ACC112 (cell line): ENCODE results near the gene BTG2.

ENCODE experiments used
- H2AFZ ChIP-seq: fragments of 200-600 bp; sonication (generic); one replicate; pipeline ENCODE4 v1.6.0; 2017; ENCODE audit warnings: antibody characterized with exemption, low read length; ENCODE audit not compliant: unreplicated experiment
- H3K27ac ChIP-seq: fragments of 200-600 bp; sonication (generic); 2 replicates; pipeline ENCODE4 v1.5.1; 2014; ENCODE audit warnings: low read depth, mild to moderate bottlenecking, antibody characterized with exemption, low read length, moderate library complexity
- H3K27me3 ChIP-seq: fragments of 200-600 bp; sonication (generic); 2 replicates; pipeline ENCODE4 v1.6.1; 2014; ENCODE audit warnings: mild to moderate bottlenecking, antibody characterized with exemption, low read length, moderate library complexity, mixed read lengths; ENCODE audit not compliant: insufficient read depth
- H3K36me3 ChIP-seq: fragments of 200-600 bp; sonication (generic); 2 replicates; pipeline ENCODE4 v1.6.1; 2016; ENCODE audit warnings: mild to moderate bottlenecking, antibody characterized with exemption, low read length, moderate library complexity, mixed read lengths; ENCODE audit not compliant: insufficient read depth
- H3K4me1 ChIP-seq: fragments of 200-600 bp; sonication (generic); one replicate; pipeline ENCODE4 v1.6.1; 2016; ENCODE audit warnings: low read length, mixed read lengths; ENCODE audit not compliant: insufficient read depth, unreplicated experiment, control insufficient read depth
- H3K4me3 ChIP-seq: fragments of 200-600 bp; sonication (generic); 2 replicates; pipeline ENCODE4 v1.5.1; 2014; ENCODE audit warnings: mild to moderate bottlenecking, low read depth, low read length
- H3K79me2 ChIP-seq: fragments of 200-600 bp; sonication (generic); one replicate; pipeline ENCODE4 v1.6.0; 2016; ENCODE audit warnings: low read length; ENCODE audit not compliant: control insufficient read depth, unreplicated experiment, insufficient read depth

Gene BTG2

GRCh38 chr1:203286161-203286984 is 18.9 kb upstream of the BTG2 start:
- H3K4me3 ChIP-seq = no peak overlapping the region
- H3K4me1 ChIP-seq = peaks cover 11% of the 10 kb centered on the region
- no peaks in the 10 kb centered on the region for H3K79me2 ChIP-seq
- H3K27me3 ChIP-seq = peaks cover 8% of the 10 kb centered on the region; the same call in 1 of the 2 replicates
- no peak overlapping the region for H3K27ac ChIP-seq
- no peak overlapping the region for H2AFZ ChIP-seq
- no peaks in the 10 kb centered on the region for H3K36me3 ChIP-seq

- Histone ChIP-seq H3K4me1 (peaks cover 11% of the 10 kb centered on the region), H2AFZ (no peak overlapping the region), H3K36me3 (no peaks in the 10 kb centered on the region), H3K4me3 (no peak overlapping the region), H3K27ac (no peak overlapping the region), H3K27me3 (peaks cover 8% of the 10 kb centered on the region; the same call in 1 of the 2 replicates), H3K79me2 (no peaks in the 10 kb centered on the region)
Observed at GRCh38 chr1:203287109-203287893, 18.0 kb upstream of the BTG2 start.

DNA sequence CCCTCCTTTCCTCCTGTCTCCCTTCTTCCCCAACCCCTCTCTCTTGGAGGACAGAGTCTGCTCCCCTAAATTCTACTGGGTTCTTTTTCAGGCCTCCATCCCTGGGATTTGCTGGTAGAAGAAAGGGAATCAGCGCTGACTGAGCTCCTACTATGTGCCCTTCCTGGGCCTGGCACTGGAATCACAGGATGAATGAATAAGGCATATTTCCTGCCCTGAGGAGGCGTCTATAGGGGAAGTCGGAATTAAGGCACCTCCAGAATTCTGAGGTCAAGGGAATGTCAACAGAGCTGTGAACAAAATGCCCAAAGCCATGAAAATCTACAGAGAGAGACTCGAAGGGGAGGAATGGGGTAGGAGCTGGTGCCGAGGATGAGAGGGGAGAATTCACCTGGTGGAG is 17.4 kb upstream of the BTG2 start:
- peaks cover 11% of the 10 kb centered on the region for H3K4me1 ChIP-seq
- no peak overlapping the region for H3K4me3 ChIP-seq
- H3K36me3 ChIP-seq = no peaks in the 10 kb centered on the region
- no peaks in the 10 kb centered on the region for H3K79me2 ChIP-seq
- peaks cover 8% of the 10 kb centered on the region; the same call in 1 of the 2 replicates for H3K27me3 ChIP-seq
- no peak overlapping the region for H2AFZ ChIP-seq
- H3K27ac ChIP-seq = no peak overlapping the region

GRCh38 chr1:203288400-203288799 is 16.9 kb upstream of the BTG2 start:
- H3K4me3 ChIP-seq = no peak overlapping the region
- no peaks in the 10 kb centered on the region for H3K36me3 ChIP-seq
- no peaks in the 10 kb centered on the region for H3K79me2 ChIP-seq
- no peak overlapping the region for H3K27ac ChIP-seq
- no peak overlapping the region for H2AFZ ChIP-seq
- peaks cover 10% of the 10 kb centered on the region; the same call in 1 of the 2 replicates for H3K27me3 ChIP-seq
- H3K4me1 ChIP-seq = peaks cover 11% of the 10 kb centered on the region

DNA sequence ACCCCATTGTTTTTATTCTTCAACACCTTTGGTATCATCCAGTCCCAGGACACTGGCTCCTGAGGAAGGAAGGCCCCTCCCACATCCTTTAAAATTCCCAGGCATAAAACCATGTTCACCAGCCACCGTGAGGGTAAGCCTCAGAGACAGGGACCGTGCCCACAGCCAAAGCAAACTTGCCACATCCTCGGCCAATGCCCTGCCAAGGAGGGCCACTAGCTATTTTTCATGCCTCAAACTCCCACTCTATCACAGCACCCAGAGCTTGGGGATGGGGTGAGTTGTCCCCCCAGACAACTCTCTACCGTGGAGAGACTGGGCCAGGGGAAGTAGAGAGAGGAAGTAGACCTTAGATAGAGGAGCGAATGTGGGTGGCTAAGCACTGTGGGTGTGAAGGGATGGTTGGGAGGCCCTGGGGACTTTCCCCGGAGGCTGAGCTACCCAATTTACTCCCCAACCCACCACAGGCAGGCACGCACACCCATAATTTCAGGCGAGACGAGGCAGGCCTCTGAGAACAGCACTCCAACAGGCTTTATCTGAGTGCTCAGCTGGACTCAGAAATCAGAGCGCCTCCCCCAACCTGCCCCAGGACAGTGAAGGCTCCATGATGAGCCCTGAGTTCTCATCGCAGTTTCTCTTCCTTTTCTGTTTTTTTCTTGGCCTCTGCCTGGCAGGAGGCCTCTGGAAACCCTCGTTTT is 15.9 kb upstream of the BTG2 start:
- Histone ChIP-seq H3K27me3 (peaks cover 16% of the 10 kb centered on the region; the same call in 1 of the 2 replicates), H3K79me2 (no peaks in the 10 kb centered on the region), H3K4me1 (peaks cover 11% of the 10 kb centered on the region), H3K36me3 (no peaks in the 10 kb centered on the region), H3K27ac (no peak overlapping the region), H3K4me3 (no peak overlapping the region), H2AFZ (no peak overlapping the region)

GRCh38 chr1:203289982-203290260 is 15.4 kb upstream of the BTG2 start:
- Histone ChIP-seq H2AFZ (no peak overlapping the region), H3K4me1 (peaks cover 11% of the 10 kb centered on the region), H3K27me3 (peaks cover 17% of the 10 kb centered on the region; the same call in 1 of the 2 replicates), H3K27ac (no peak overlapping the region), H3K4me3 (no peak overlapping the region), H3K36me3 (no peaks in the 10 kb centered on the region), H3K79me2 (no peaks in the 10 kb centered on the region)

DNA sequence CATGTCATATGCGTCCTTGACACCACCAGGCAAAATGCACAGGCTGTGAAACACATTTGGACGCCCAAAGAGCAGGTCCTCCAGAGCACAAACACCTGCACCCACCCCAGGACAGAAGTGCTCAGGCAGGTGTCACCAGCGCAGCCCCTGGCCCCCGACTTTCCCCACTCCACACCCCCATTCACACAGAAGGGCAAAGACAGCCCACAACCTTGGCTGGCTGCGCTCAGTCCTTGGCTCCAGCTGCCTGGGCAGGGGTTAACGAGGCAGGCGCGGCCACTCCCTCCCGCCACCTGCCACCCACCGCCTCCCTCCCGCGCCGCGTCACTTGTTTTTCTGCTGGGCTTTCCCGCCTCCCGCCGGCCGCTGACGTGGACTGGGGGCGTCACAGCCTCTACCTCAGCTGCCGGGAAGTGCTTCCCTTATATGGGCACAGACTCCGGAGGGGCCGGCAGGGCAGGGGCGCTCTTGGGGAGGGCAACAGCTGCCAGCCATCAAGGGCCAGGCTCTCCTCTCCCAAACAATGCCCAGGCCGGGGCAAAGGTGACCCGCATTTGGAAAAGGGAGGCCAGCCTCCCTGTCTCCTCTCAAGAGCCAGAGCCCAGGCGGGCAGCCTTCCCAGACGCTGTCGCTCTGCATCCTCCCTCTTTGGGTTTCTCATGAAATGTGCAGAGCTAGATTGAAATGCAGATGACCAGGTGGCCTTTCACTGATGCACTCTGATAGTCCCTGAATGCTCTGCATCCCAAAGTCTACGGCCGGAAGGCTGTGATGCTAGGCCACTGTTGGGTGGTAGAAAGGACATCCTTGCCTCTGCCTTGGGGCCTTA is 14.8 kb upstream of the BTG2 start:
- Histone ChIP-seq H3K4me1 (peaks cover 11% of the 10 kb centered on the region), H3K27me3 (peaks cover 23% of the 10 kb centered on the region), H3K27ac (no peak overlapping the region), H2AFZ (peak overlapping the region; percentile 43), H3K4me3 (no peak overlapping the region), H3K79me2 (no peaks in the 10 kb centered on the region), H3K36me3 (no peaks in the 10 kb centered on the region)

DNA sequence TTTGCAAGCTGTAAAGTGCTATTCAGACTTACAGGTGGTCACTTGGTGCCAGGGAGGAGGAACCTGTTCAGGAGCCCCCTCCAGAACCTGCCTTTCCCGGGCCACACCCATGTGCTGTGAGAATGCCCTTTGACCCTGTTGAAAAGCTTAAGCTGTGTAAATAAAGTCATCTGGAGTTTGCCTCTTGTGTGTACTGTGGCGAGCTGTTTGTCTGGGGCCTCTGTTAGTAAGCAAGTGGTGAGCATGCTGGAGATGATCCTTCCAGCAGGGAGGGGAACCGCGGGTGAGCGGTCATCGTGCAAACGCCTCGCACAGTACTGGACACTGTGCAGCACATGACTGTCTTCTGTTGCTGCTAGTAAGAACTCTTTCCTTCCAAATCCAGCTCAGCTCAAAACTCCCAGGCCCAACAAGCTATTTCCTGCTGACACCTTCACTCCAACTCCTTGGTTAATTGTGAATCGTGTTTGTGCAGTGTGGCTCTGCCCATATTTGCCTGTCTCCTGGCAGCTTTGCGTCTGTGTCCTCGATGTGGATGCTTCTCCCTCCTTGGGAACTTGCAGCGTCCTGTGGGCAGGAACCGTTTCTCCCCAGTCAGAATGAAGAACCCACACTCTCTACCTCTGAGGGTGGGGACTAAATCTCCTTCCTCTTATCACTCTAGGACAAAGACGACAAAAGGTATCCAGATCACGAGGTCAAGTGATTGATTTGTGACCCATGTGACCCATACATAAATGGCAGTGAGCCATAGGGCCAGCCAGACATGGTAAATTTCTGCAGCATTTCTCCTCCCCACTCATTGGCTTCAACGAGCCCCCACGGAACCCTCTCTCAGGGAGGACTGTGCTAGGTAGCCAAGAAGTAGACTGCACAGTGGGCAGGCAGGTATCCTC is 13.9 kb upstream of the BTG2 start:
- Histone ChIP-seq H3K4me3 (no peak overlapping the region), H3K36me3 (no peaks in the 10 kb centered on the region), H3K27ac (no peak overlapping the region), H3K27me3 (peaks cover 25% of the 10 kb centered on the region), H3K4me1 (peaks cover 11% of the 10 kb centered on the region), H2AFZ (no peak overlapping the region), H3K79me2 (no peaks in the 10 kb centered on the region)

DNA sequence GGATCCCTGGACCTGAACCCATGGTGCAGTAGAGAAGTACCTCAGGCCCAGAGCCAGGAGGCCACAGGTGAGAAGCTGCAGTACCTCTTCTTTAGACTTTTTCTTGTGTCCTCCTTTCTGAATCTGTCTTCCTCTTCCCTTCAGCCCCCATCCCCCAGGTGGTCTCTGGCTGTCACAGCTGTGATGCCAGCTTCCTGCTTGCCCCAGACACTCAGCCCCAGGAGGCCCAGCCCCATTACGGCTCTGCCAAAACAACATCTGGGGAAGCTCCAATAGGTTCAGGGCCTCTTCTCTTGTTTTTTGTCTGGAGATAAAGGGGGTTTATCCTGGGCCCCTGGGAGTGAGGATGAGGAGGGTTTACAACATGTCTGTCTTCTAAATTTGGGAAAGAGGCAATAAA is 9.5 kb upstream of the BTG2 start:
- Histone ChIP-seq H3K4me1 (peaks cover under 1% of the 10 kb centered on the region), H3K79me2 (no peaks in the 10 kb centered on the region), H3K27me3 (peaks cover 33% of the 10 kb centered on the region), H2AFZ (no peak overlapping the region), H3K27ac (no peak overlapping the region), H3K4me3 (no peak overlapping the region), H3K36me3 (no peaks in the 10 kb centered on the region)
